ENCODE results near the gene CHST8. TPM values are rescaled to one million over a fixed set of nuclear protein-coding genes. Genes with fewer than 3 reads are reported as not detected.

The CHST8 gene
- total RNA-seq, 2 experiments from 2014 or later, result not detected

- TF ChIP-seq CTCF (IDR thresholded peaks at IDR 0.05), result no peak
- H3K27me3 Mint-ChIP-seq, result peaks cover 49% of the 10 kb centered on the region
Observed at GRCh38 chr19:33622505-33622808, 704 bp downstream of the CHST8 start.

GRCh38 chr19:33622809-33623511 is 1.2 kb downstream of the CHST8 start:
- ATAC-seq (ENCODE audit: poor library complexity) (no peak), DNase-seq (no peak)
- H3K27ac ChIP-seq (ENCODE audit: low read depth in 1 of 2, low read length in 2 of 2), result no peak overlapping the region
- H3K9me3 ChIP-seq (ENCODE audit: control insufficient read depth in 1 of 2, insufficient read depth in 1 of 2, low read length in 2 of 2), result peaks cover 0 to 15% of the 10 kb centered on the region in 2 experiments
- ChIA-PET POLR2A (no interaction called here), CTCF (no interaction called here)
- peaks cover 16 to 47% of the 10 kb centered on the region in 2 experiments for H3K27me3 ChIP-seq (ENCODE audit: control insufficient read depth in 1 of 2, insufficient read depth in 2 of 2, low read length in 2 of 2)
- Mint-ChIP-seq H3K4me3 (no peak overlapping the region), H3K4me1 (ENCODE audit: low read depth) (no peaks in the 10 kb centered on the region), H3K9me3 (no peaks in the 10 kb centered on the region), H3K27me3 (peaks cover 54% of the 10 kb centered on the region), H3K27ac (no peak overlapping the region), H3K36me3 (ENCODE audit: low read depth) (no peaks in the 10 kb centered on the region)
- H3K4me1 ChIP-seq (ENCODE audit: insufficient read depth, low read length), result no peaks in the 10 kb centered on the region
- no peak for TF ChIP-seq CTCF (IDR thresholded peaks at IDR 0.05)
- no peaks in the 10 kb centered on the region for H3K36me3 ChIP-seq (ENCODE audit: insufficient read depth, low read length)
- H3K4me3 ChIP-seq (ENCODE audit: low read length), result no peak overlapping the region
- intact Hi-C loops (cut with DNase I, micrococcal nuclease), result no loop called here

More at GRCh38 chr19:33622505-33622808, 704 bp downstream of the CHST8 start:
- DNase-seq, result no peak
- H3K4me3 Mint-ChIP-seq, result no peak overlapping the region
- no peaks in the 10 kb centered on the region for H3K36me3 Mint-ChIP-seq (ENCODE audit: low read depth)
- H3K4me1 Mint-ChIP-seq (ENCODE audit: low read depth), result no peaks in the 10 kb centered on the region
- H3K27me3 ChIP-seq (ENCODE audit: control insufficient read depth in 1 of 2, insufficient read depth in 2 of 2, low read length in 2 of 2), result peaks cover 16 to 47% of the 10 kb centered on the region in 2 experiments
- no peak overlapping the region for H3K4me3 ChIP-seq (ENCODE audit: low read length)
- no peak for ATAC-seq (ENCODE audit: poor library complexity)
- intact Hi-C loops (cut with DNase I, micrococcal nuclease), result no loop called here
- H3K36me3 ChIP-seq (ENCODE audit: insufficient read depth, low read length), result no peaks in the 10 kb centered on the region
- H3K4me1 ChIP-seq (ENCODE audit: insufficient read depth, low read length), result no peaks in the 10 kb centered on the region
- H3K27ac Mint-ChIP-seq, result no peak overlapping the region
- H3K27ac ChIP-seq (ENCODE audit: low read depth in 1 of 2, low read length in 2 of 2), result no peak overlapping the region
- H3K9me3 ChIP-seq (ENCODE audit: control insufficient read depth in 1 of 2, insufficient read depth in 1 of 2, low read length in 2 of 2), result peaks cover 0 to 15% of the 10 kb centered on the region in 2 experiments
- CTCF ChIA-PET, result no interaction called here
- POLR2A ChIA-PET, result no interaction called here
- H3K9me3 Mint-ChIP-seq, result no peaks in the 10 kb centered on the region

DNA sequence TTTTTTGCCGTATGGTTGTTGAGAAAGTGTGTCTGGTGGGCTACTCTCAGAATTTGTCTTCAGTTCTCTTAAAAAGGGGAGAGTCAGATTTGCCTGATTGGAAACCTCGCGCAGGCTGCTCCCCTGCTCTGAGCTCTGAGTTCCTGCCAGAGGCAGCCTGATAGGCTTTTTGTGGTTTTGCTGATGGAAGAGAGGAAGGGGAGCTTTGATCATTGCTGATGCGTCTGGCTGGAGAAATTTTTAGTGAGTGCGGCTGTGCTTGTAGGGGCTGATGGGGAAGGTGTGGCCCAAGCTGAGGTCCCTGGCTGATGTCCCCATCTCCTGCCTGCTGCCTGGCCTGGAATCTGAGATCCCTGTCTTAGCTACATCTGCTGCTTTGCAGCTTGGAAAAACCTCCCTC is 2.8 kb downstream of the CHST8 start:
- Histone ChIP-seq H3K9me3 (ENCODE audit: control insufficient read depth in 1 of 2, insufficient read depth in 1 of 2, low read length in 2 of 2) (peaks cover 0 to 11% of the 10 kb centered on the region in 2 experiments), H3K4me1 (ENCODE audit: insufficient read depth, low read length) (no peaks in the 10 kb centered on the region), H3K4me3 (ENCODE audit: low read length) (no peak overlapping the region), H3K36me3 (ENCODE audit: insufficient read depth, low read length) (no peaks in the 10 kb centered on the region), H3K27ac (ENCODE audit: low read depth in 1 of 2, low read length in 2 of 2) (no peak overlapping the region), H3K27me3 (ENCODE audit: control insufficient read depth in 1 of 2, insufficient read depth in 2 of 2, low read length in 2 of 2) (peaks cover 19 to 46% of the 10 kb centered on the region in 2 experiments)
- H3K36me3 Mint-ChIP-seq (ENCODE audit: low read depth), result no peaks in the 10 kb centered on the region
- TF ChIP-seq CTCF (IDR thresholded peaks at IDR 0.05), result no peak
- H3K4me1 Mint-ChIP-seq (ENCODE audit: low read depth), result no peaks in the 10 kb centered on the region
- no peak overlapping the region for H3K27ac Mint-ChIP-seq
- intact Hi-C loops (cut with DNase I, micrococcal nuclease), result no loop called here
- H3K27me3 Mint-ChIP-seq, result peaks cover 63% of the 10 kb centered on the region
- ATAC-seq (ENCODE audit: poor library complexity), result no peak
- H3K9me3 Mint-ChIP-seq, result no peaks in the 10 kb centered on the region
- POLR2A ChIA-PET, result no interaction called here
- CTCF ChIA-PET, result no interaction called here
- H3K4me3 Mint-ChIP-seq, result no peak overlapping the region
- DNase-seq, result no peak

Measured in CD4-positive, alpha-beta T cell (primary cell).